Measurements from ENCODE around the gene CARS1.

The CARS1 gene

DNA sequence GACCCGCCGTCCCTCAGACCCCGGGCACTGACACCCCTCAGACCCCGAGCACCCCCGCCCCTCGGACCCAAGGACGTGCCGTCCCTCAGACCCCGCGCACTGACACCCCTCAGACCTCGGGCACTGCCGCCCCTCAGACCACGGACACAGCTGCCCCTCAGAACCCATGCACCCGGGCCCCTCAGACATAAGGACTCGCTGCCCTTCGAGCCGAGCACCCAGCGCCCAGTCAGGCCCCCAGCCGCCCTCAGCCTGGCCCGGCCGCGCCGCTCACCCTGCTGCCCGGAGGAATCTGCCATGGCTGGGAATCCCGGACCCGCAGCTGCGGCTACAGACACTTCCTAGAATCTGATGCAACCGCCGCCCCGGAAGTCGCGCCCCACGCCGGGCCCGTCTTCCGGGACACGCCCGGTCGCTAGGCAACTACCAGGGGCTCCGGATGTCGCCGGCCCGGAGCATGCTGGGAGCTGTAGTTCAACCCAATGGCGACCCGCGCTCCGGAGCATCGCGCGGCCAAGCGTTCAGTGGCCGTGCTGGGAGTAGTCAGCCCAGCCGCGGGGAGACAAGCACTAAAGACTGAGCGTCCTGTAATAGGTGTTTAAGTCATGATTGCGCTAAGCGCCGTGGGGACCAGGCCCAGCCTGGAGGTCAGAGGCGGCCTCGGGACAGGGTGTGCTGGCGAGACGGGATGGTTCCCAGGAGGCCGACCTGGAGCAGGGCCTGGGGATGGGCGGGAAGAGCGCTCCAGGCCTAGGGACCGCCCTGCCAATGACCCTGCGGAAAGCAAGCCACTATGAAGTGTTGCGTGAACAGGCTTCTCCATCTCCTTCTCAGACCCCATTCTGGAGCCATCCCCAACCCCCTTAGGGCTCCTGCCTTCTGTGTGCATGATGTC, at the start of gene CARS1:
Gene CARS1, minus strand, starts transcription at position 355 of the 895 bp plus-strand sequence. Its CDS starts 56 bp downstream, at position 299.
- peak; percentile 98 for DNase-seq

DNA sequence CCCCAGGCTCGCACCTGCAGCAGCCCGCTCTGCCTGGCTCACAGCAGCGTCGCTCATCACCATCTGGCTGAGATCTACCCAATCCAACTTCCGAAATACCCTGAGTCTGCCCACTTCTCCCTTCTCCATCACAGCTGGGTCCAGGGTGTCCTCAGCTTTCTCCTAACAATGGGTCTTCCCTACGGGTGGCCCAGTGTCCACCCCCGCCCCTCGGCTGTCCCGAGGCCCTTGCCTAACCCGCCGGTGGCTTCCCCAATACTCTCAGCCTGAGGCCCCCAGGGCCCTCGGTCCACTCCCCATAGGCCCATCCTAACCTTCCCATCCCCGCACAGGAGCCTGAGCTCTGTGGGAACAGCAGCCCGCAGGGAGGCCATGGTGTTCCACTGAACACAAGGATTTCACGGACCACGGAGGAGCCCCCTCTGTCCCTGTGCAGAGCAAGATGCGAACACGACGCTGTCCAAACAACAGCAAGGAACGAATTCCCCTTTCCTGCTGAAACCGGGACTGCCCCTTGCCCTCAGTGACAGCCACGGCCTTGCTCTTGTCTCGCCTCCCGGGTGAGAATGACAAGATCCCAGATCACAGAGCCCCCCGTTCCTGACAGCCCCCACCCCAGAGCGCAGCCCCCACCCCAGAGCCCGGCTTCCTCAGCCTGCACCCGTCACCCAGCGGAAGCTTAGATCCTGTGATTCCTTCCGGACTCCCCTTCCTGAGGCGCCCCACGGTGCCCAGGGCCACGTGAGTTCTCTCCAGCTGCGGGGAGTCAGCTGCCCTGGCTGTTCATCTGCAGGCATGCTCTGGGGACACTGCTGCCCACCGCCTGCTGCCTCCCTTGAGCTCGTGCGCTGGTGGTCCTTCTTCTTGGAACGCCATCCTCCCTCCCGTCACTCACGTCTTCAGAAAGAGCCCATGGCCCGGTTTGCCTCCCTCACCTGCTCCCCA, 48.8 kb upstream of the CARS1 start:
- DNase-seq: peak; percentile 51

DNA sequence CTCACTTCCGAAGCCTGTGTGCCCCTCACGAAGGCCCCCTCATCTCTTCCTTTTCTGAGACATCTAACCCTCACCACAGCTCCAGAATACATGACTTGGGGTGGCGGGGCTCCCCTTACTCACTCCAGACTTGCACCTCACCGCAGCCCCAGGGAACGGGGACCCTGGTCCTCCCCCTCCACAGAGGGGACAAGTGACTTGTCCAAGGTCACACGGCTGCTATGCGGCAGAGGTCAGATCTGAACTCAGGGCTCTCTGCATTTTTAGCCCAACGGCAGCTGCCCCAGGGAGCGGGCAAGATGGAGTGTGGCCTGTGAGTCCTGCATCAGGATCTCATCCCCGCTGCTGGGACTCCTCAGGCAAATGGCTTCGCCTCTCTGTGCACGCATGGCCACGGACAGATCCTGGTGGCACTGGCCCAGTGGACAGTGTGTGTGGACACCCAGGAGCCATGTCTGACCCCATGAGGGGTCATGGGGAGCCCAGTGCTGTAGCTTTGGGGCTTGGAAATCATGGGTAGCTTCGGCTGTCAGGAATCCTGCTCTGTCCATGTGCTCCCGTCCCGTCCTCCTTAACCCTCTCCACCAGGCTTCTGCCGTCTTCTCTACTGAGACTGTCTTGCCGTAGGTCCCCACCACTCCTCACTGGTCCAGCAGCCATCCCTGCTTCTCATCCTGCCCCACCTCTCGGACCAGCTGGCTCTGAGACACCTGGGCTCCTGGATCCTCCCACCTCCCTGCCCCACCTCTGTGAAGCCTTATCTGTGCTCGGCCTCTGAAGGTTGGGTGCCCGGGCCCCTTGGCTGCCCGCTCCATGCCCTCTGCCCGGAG, 48.0 kb upstream of the CARS1 start:
- DNase-seq: peak; percentile 57

DNA sequence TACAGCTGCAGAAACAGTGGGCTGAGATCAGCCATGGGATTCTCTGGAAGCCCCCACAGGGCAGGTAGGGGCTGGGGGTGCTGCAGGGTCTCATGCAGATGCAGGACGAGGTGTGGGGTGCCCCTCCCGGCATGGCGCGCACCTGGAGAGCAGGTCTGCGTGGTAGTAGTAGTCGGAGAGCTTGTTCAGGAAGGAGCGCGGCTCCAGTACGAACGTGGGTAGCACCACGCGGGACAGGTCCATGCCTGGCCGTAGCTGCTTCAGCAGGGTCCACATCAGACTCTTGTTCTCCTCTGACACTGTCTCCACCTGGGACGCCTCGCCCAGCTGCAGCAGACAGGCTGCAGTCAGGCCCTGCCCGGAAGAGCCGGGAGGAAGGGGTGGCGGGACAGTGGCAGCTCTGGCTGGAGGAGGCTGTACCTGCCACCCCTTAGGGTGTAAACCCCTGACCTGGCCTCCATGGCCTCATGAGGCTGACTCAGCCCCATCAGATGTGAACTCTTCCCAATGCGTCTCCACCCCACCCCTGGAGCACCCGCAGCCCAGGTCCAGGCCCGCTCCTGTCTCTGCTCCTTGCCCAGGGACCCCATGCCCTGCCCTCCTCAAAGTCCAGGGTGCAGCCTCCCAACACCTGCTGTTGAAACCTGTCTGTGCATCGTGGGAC, 47.0 kb upstream of the CARS1 start:
- peak; percentile 52 for DNase-seq

DNA sequence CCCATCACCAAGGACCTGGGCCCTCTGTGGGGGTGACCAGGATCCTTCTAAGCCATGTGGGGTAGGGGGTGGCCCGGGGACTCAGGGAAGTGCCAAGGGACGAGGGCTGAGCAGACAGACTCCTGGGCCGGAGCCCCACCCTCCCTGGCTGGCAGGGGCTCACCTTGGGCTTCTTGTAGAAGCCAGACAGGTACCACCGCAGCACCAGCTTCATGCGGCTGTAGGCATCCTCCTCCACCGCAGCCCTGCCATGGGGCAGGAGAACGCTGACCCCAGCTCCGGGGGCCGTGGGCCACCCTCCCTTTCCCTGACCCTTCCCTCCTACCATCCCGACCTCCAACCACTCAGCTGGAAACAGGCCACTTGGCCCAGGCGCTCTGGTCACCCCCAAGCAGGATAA, 45.9 kb upstream of the CARS1 start:
- peak; percentile 56 for DNase-seq

DNA sequence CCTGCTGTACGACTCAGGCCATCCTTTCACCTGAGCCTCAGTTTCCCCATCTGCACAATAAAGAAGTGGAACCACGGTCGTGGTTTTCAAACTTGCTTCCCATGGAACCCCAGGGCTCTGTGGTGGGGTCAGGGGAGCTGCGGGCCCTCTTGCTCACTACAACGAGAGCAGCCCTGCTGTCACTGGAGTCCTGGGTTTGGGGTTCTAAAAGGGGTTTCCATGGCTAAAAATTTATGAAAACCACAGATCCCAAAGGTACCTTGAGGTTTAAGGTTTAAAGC, 45.4 kb upstream of the CARS1 start:
- no peak for DNase-seq

DNA sequence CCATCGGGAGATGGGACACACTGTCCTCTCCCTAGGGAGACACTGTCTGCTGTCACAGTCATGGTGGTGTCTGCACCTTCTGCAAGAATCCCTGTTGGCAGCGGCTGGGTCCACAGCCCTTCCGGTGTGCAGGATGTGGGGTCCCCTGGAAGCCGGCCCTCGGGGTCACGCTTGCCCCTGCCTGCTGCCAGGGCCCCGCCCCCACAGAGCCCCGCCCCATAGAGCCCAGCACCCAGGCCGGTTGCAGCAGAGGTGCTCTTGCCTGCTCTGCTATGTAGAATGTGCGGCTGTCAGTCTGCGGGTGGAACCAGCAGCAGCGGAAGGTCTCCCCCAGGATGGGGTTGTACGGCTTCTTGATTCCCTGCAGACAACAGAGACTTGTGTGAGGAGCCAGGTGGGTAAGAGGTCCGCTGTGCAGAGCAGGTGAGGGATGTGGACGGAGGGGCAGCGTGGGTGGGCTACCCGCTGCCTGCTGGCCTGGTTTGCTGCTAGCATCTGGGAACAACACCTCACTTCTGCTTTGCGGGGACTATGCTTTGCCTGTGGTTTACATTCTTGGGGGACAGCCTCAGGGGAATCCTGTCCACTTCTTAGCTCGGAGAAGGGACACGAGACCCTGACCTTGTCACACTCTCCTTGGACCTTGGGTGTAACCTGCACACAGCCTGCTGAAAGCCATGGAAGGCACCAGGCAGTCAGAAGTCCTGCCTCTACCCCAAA, 44.9 kb upstream of the CARS1 start:
- DNase-seq: no peak

DNA sequence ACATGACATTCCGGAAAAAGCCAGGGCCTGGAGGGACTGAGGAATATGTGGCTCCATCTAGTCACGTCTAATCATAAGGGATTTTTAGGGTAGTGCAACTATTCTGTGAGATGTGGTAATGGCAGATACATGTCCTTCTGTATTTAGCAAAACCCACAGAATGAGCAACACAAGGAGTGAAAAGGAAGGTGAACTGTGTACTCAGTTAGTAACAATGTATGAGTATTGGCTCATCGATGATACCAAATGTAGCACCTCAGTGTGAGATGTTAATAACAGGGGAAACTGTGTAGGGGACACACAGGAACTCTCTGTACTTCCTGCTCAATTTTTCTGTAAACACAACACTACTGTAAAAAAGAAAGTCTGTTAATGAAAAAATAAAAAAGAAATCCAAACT, 42.0 kb upstream of the CARS1 start:
- no peak for DNase-seq

DNA sequence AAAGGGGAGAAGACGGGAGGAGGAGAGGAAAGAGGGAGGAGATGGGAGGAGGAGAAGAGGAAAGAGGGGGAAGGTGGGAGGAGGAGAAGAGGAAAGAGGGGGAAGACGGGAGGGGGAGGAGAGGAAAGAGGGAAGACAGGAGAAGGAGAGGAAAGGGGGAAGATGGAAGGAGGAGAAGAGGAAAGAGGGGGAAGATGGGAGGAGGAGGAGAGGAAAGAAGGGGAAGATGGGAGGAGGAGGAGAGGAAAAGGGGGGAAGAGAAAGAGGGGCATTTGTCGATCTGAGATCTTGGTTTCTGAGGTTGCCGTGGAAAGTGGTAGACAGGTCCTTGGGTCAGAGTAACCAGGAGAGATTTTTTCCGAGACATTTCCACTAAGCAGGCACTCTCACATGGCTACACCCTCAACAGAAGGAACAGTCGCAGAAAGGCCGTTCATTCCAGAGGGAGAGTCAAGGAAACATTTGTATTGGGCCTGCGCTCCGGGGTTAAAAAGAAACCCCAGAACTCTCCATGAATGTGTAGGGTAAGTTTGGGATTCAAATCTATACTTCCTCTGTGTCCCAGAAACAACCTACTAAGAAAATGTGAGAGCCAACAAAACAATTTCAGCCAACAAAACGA, 39.8 kb upstream of the CARS1 start:
- no peak for DNase-seq

DNA sequence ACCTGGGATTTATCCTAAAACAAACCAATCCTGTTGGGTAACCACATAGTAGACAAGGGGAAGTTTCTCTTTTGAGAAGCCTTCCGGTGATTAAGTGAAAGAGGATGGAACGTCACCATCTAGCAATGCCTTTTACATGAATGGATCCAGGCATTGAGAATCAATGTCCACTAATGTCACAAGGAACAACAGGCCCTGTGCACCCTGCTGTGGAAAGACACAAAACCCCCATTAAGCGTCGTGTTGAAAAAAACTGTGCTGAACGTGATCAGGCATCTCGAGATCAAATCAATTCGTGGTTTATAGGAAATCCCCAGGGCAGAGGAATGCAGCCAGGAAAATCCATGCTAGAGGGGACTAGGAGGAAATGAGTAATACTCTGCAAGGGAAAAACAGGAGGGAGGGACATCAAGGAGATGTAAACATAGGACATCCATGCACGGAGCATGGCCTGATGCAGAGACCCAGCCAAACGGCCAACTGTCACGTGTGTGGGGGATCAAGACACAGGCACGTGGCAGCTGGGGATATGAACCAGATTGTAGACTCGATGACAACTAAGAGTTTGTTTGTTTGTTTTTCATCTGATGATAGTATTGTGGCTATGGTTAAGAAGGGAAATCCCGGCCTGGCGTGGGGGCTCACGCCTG, 38.6 kb upstream of the CARS1 start:
- DNase-seq: no peak

DNA sequence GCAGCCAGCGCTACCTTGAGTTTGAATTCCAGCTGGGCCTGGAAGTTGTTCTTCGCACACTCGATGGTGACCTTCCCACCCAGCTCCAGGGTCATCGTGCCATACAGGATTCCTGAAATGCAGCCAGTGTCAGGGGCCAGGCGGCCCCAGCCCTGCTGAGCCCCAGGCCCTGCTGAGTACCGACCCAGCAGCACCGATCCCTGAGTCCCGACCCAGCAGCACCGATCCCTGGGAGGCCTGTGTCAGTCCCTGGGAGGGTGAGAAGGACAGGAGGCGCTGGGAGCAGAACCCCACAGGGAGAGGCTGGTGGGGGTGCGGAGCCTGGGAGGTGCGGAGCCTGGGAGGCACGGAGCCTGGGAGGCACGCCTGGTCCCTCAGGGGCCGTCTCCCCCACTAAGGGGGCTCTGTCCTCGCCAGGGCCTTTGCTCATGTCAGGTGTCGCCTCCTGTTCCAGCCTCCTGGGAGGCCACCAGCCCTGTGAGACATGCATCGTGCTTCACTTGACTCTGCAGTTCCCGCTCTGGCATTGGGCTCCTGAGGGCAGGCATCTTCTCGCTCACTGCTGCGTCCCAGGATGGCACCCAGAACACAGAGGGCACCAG, 37.1 kb upstream of the CARS1 start:
- DNase-seq: no peak

DNA sequence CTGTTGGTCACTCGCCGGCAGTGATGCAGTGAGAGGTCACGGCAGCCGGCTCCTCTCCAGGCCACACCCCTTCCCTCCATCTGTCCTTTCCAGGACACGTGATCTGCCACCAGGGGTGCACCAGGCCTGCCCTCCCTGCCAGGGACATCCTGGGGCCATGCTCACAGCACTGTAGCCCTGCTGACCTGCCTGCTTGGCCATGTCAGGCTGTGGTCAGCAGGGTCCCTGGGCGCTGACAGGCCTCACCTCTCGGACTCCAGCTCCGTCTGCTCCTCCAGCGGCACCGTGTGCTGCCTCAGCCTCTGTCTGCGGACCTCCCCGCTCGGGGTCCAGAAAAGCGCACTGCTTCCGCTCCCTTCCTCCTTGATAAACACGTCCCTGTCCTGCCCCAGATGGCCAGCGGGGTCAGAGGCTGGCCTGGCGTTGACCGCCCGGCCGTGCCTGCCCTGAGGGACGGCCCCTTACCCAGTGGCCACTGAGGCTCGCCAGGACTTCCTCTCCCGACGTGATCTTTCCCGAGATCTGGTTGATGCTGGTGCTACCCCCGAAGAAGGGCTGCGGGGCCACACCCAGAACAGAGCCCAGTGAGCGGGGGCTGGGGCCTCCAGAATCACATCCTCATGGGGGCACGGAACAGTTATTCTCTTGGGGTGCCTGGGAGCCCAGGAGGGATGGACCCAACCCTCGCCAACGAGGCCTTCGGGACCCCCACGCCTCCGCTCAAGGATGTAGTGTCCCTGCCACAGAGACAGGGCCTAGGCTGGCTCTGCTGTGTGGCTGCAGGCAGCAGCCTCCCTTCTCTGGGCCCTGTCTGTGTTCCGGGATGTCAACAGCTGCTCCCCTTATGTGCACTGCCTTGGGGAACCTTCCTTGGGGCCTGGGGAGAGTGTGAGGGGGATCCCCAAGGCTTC, 36.3 kb upstream of the CARS1 start:
- DNase-seq: no peak

DNA sequence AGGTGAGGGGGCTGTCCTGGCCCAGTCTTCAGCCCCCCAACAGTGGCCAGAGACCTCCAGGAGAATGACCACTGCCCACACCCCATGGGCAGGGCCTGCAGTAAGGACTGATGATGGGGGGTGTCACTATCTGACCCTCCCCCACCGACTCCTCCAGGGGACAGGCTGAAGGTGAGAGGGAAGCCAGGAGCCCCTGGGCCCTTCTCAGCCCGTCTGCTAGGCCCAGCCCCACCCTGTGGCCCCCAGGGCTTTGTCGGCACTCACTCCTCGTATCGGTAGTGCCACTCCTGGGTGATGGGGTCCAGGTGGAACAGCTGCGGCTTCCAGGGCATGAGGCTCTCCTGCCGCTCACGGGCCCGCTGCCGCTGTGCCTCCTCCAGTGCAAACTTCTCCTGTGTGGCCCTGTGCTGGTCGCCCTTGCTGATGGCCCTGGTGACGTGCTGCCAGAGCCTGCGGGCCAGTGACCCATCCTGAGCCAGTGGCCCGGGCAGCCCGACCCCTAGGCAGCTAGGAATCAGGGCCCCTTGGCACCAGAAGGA, 35.4 kb upstream of the CARS1 start:
- no peak for DNase-seq

DNA sequence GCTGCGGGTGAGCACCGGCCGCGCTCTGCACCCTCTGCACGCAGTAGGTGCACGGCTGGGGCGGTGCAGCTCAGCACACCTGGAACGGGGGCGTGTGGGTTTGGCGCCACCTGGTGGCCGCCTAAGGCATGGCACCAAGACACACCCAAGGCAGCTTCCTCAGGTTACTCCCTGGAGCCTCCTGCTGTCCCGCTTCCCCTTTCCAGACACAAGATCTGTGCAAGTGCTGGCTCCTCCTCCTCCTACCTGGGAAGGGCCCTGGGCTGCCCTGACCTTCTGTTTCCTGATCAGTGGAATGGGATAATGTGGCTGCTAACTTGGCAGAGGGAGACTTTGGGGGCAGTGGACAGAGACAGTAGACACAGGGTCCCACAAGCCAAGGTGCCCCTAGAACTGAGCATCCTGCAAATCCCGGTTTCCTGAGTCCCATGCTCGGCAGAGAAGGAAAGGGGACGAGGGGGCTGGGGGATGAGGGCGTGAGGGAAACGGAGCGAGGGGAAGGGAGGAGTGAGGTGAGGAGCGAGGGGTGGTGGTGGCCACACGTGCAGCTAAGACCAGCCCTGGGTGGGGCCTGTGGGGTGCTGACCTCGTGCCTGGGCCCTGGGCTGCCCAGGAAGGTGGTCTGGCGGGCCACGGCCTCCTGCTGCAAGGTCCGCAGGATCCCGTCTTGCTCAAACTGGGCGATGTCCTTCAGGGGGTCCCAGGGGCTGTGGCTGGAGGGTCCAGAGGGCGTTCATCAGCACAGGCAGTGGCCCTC, 34.8 kb upstream of the CARS1 start:
- peak; percentile 90 for DNase-seq

DNA sequence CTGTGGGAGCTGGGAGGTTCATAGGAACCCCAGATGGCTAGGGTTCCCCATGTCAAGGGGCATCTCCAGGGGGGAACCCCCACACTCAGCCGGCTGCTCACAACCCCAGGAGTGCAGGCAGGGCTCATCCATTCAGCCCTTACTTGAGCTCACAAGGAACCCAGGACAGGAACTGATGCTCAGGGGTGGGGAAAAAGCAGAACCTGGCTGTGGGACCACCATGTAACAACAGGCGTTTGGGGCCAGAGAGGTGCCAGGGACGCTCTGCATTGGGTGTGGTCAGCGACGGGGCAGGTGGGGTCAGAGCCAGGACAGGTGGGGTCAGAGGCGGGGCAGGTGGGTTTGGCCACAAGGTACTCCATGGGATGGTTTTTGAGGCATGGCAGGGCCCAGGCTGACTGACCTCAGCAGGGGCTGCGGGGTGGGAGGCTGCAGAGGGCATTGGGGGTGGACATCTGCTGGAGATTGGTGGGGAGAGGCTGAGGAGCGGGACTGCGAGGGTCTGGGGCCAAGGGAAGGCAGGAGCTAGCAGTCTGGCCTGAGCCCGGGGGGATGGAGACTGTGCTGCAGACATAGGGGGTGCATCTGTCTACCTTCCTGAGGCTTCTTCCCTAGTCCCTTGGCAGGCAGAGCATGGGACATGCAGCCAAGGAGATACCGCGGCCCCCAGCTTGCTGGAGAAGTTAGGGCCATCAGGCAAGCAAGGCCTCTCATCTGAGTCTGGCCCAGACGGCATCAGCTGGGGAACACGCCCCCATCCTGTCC, 34.0 kb upstream of the CARS1 start:
- no peak for DNase-seq

DNA sequence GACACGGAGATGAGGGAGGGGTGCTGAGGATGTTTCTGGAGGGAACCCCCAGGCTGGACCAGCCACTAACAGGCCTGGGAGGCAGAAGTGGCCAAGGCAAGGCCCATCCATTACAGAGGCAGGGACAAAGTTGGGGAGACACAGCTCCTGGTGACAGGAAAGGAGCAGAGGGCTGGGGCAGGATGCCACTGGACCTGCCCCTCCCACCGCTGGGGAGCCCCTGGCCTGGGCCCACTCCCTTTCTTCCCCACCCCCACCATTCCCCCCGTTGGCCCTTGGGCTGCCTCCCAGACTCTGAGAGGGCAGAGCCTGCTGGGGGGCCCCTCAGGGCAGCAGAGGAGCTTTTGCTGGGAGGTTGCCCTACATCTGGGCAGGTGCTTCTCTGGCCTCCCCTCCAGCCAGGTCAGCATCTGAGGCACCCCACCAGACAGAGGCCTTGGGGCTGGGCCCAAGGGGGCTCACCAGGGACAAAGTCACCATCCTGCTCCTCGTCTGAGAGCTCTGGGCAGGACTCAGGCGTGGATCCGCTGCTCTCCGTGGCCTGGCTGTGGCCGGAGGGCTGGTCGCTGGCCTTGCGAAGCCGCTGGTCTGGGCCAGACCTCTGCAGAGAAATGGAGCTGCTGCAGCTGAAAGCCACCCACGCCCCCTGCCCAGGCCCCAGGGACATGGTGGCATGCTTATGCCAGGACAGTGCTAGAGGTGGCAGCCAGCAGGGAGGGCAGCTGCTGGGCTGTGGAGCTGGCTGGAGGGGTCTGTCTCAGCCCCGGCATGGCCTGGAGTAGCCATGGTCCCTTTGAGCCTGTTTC, 33.1 kb upstream of the CARS1 start:
- no peak for DNase-seq

All from activated effector memory CD4-positive, alpha-beta T cell treated with anti-CD3 and anti-CD28 coated beads, Interleukin-2, amount 50 U/mL, for 16 hours (primary cell).